ENCODE data around the gene LMAN1L. TPM values are rescaled to one million over a fixed set of nuclear protein-coding genes. Genes with fewer than 3 reads are reported as not detected.

LMAN1L gene
- total and polyA plus RNA-seq, 2 of the 4 experiments (the other 2 are of a cell fraction) = not detected

- Histone ChIP-seq H2BK15ac (ENCODE audit: low read depth, low read length) (no peak overlapping the region), H4K8ac (ENCODE audit: low read depth in 2 of 2, low read length in 2 of 2) (no peak overlapping the region), H2BK5ac (ENCODE audit: low read depth, low read length, poor library complexity, severe bottlenecking) (no peak overlapping the region), H3K4ac (ENCODE audit: low read depth, low read length) (no peak overlapping the region), H3K23ac (ENCODE audit: low read depth, low read length) (no peak overlapping the region), H4K5ac (ENCODE audit: low read depth, low read length) (no peak overlapping the region), H3K9ac (ENCODE audit: low read depth, low read length) (no peak overlapping the region), H3K27ac (ENCODE audit: insufficient read depth, low read length) (no peak overlapping the region), H3K4me2 (ENCODE audit: low read depth, low read length) (no peak overlapping the region), H3K4me3 (ENCODE audit: insufficient read depth, low read depth, low read length) (no peak overlapping the region), H3K36me3 (ENCODE audit: control insufficient read depth, insufficient read depth, low read length) (no peaks in the 10 kb centered on the region), H3K4me1 (ENCODE audit: control insufficient read depth, insufficient read depth, low read length) (no peaks in the 10 kb centered on the region), H2BK120ac (ENCODE audit: low read depth, low read length) (no peak overlapping the region), H2AK9ac (replicated peaks; ENCODE audit: low read depth, low read length, poor library complexity) (no peak overlapping the region), H3K9me1 (ENCODE audit: insufficient read depth, low read length) (no peaks in the 10 kb centered on the region), H2AK5ac (ENCODE audit: low read depth, low read length) (no peak overlapping the region), H2AFZ (replicated peaks; ENCODE audit: low read length, poor library complexity) (no peak overlapping the region), H3K79me1 (ENCODE audit: low read depth in 1 of 2, low read length in 2 of 2) (no peaks in the 10 kb centered on the region), H4K20me1 (ENCODE audit: insufficient read depth, low read length) (no peaks in the 10 kb centered on the region; the same call in 1 of the 2 replicates), H3K14ac (replicated peaks; ENCODE audit: low read depth, low read length) (no peak overlapping the region), H2BK20ac (ENCODE audit: low read depth, low read length) (no peak overlapping the region), H3K18ac (ENCODE audit: low read depth, low read length) (no peak overlapping the region), H3K9me3 (ENCODE audit: control insufficient read depth, insufficient read depth, low read length) (no peaks in the 10 kb centered on the region), H4K91ac (ENCODE audit: insufficient read depth, low read depth, low read length) (no peak overlapping the region), H3K56ac (ENCODE audit: extremely low read depth, insufficient read depth, low read length) (no peak overlapping the region), H3K27me3 (ENCODE audit: control insufficient read depth, insufficient read depth, low read length) (peaks cover 57% of the 10 kb centered on the region)
- ATAC-seq (ENCODE audit: low read depth) = no peak
- in situ Hi-C loops (cut with MboI; ENCODE audit: low sequenced_read_pairs) = no loop called here
- CTCF ChIA-PET = no interaction called here
- TF ChIP-seq RFX5 (IDR thresholded peaks at IDR 0.05; ENCODE audit: low read depth, low read length) (no peak), MAFK (IDR thresholded peaks at IDR 0.05; ENCODE audit: low read depth, low read length) (no peak)
- intact Hi-C loops (cut with micrococcal nuclease) = no loop called here
- dilution Hi-C loops (cut with HindIII; ENCODE audit: low sequenced_read_pairs, unreplicated experiment) = no loop called here
- BruUV-seq (replicated peaks) = no TSS peak
- no peak for DNase-seq
- 18% methylated on average over 16 of the region's 21 CpGs; no CpG with 5 or more reads in 1 of the 2 experiments for WGBS, 2 experiments (ENCODE audit: extremely low coverage in 2 of 2, insufficient read length in 1 of 2)
- POLR2A ChIA-PET (ENCODE audit: unreplicated experiment) = no interaction called here
These were observed 14.3 kb downstream of the LMAN1L start for GRCh38 chr15:74826921-74827320.

All from IMR-90 (cell line).